Gastrocnemius medialis (tissue), 4 donors: ENCODE data around the gene SPATA2. TPM values are rescaled to one million over a fixed set of nuclear protein-coding genes. Genes with fewer than 3 reads are reported as not detected.

Experiments used
- ATAC-seq, 2 donors: fragments of 150-250 bp; one replicate each; pipeline ENCODE4 v1.9.1; 2016
- DNase-seq, 2 donors: peaks; one replicate each; pipeline ENCODE4 v3.0.0-alpha.2; 2019
- H3K27ac ChIP-seq, 4 donors: fragments of 200-600 bp; sonication (generic); 1 replicate in 1 of 4; 2 replicates in 3 of 4; pipeline ENCODE4 v1.5.1; 2016 to 2018; ENCODE audit warnings: mild to moderate bottlenecking in 2 of 4, moderate library complexity in 1 of 4
- H3K27me3 ChIP-seq, 3 donors: fragments of 200-600 bp; sonication (generic) in 2 of 3; 1 replicate in 1 of 3; 2 replicates in 2 of 3; pipeline versions ENCODE4 v1.5.1 to v1.6.0; 2016 to 2019; ENCODE audit warnings: mild to moderate bottlenecking in 1 of 3, moderate library complexity in 1 of 3
- H3K36me3 ChIP-seq, 2 donors: fragments of 200-600 bp; sonication (generic) in 1 of 2; one replicate each; pipeline ENCODE4 v1.5.1; 2017 to 2018
- H3K4me1 ChIP-seq, 2 donors: fragments of 200-600 bp; sonication (generic) in 1 of 2; one replicate each; pipeline ENCODE4 v1.5.1; 2016 to 2017; ENCODE audit warnings: mild to moderate bottlenecking in 2 of 2
- H3K4me3 ChIP-seq, 4 donors: fragments of 200-600 bp; sonication (generic) in 3 of 4; 1 replicate in 1 of 4; 2 replicates in 3 of 4; pipeline ENCODE4 v1.5.1; 2016 to 2019; ENCODE audit warnings: mild to moderate bottlenecking in 2 of 4
- H3K9me3 ChIP-seq, 3 donors: fragments of 200-600 bp; sonication (generic) in 2 of 3; 1 replicate in 1 of 3; 2 replicates in 2 of 3; pipeline ENCODE4 v1.5.1; 2016 to 2019
- CTCF ChIP-seq, 5 experiments: fragments of 450-650 bp in 3 of 5; fragments of 200-600 bp in 2 of 5; sonication (generic) in 2 of 5; IDR thresholded peaks in 4 of 5; conservative IDR thresholded peaks in 1 of 5; 1 replicate in 4 of 5; 2 replicates in 1 of 5; pipeline ENCODE4 v1.5.1; 2016 to 2019; ENCODE audit warnings: antibody characterized with exemption in 5 of 5, mild to moderate bottlenecking in 3 of 5, moderate library complexity in 3 of 5
- POLR2A ChIP-seq, 2 donors: fragments of 450-650 bp; IDR thresholded peaks; one replicate each; pipeline ENCODE4 v1.6.1; 2017; ENCODE audit warnings: antibody characterized with exemption in 2 of 2, mild to moderate bottlenecking in 2 of 2, moderate library complexity in 2 of 2
- in situ Hi-C, 4 donors: fragments of 200-750 bp; cut with MboI; loops; one replicate each; pipeline versions ENCODE4 v1.15.0 to v1.8.0; 2017; ENCODE audit warnings: low sequenced_read_pairs in 4 of 4
- intact Hi-C: fragments of 100-400 bp; cut with DNase I; formaldehyde crosslinking; loops from one replicate; pipeline ENCODE4 v1.15.1; 2023; ENCODE audit warnings: low total_unique reads
- total RNA-seq, 4 donors: library from RNA; depleted of rRNA; stranded (reverse); fragments of >200 nt; gene quantifications; one replicate each; pipeline versions ENCODE4 v1.1.0 to v1.2.3, GENCODE V29; 2016

Gene SPATA2
- total RNA-seq, 4 donors from 2014 or later, result 7.7 to 10.7 (median 9.7) TPM

GRCh38 chr20:49955167-49955566 is 39.8 kb upstream of the SPATA2 start:
- intact Hi-C loops, result no loop called here
- H3K4me3 ChIP-seq, result no peak overlapping the region
- DNase-seq (no peak), ATAC-seq (no peak)
- H3K27ac ChIP-seq, result peak overlapping the region in 1 of 4 donors; percentile 31
- no peak for TF ChIP-seq POLR2A (IDR thresholded peaks at IDR 0.05)
- no peak for TF ChIP-seq CTCF (IDR thresholded peaks at IDR 0.05 in 4 of 5, conservative IDR thresholded peaks at IDR 0.05 in 1 of 5)
- in situ Hi-C loops, result no loop called here
- no peaks in the 10 kb centered on the region for H3K4me1 ChIP-seq
- peaks cover 2 to 89% of the 10 kb centered on the region in 2 donors for H3K36me3 ChIP-seq
- no peaks in the 10 kb centered on the region for H3K27me3 ChIP-seq
- H3K9me3 ChIP-seq, result no peaks in the 10 kb centered on the region

DNA sequence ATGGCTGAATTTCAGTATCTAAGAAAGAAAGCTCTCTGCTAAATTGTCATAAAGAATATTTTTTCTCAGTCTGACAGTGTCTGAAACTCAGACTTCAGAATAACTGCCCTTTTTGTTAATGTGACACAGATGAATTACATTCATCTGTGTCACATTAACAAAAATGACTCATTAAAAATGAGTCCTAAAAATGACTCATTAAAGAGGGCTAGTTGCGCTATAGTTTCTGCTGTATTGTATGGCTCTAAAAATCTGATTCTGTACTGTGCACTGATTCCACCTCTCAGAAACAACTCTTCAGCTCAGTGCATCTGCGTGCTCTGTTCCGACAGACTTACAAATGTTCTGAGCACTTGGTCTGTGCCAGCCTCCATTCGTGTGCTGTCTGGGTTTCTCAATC is 35.8 kb upstream of the SPATA2 start:
- TF ChIP-seq CTCF (IDR thresholded peaks at IDR 0.05 in 4 of 5, conservative IDR thresholded peaks at IDR 0.05 in 1 of 5) (no peak), POLR2A (IDR thresholded peaks at IDR 0.05) (no peak)
- Histone ChIP-seq H3K36me3 (peaks cover 8 to 89% of the 10 kb centered on the region in 2 donors), H3K27me3 (no peaks in the 10 kb centered on the region), H3K9me3 (no peaks in the 10 kb centered on the region), H3K4me1 (no peaks in the 10 kb centered on the region), H3K4me3 (no peak overlapping the region), H3K27ac (no peak overlapping the region)
- intact Hi-C loops (no loop called here), in situ Hi-C loops (no loop called here)
- DNase-seq, result no peak
- ATAC-seq, result no peak

- Histone ChIP-seq H3K36me3 (peaks cover 10 to 90% of the 10 kb centered on the region in 2 donors), H3K27me3 (no peaks in the 10 kb centered on the region), H3K27ac (no peak overlapping the region), H3K4me1 (peaks cover 10% of the 10 kb centered on the region in 2 donors), H3K9me3 (no peaks in the 10 kb centered on the region), H3K4me3 (no peak overlapping the region)
- ATAC-seq, result no peak
- TF ChIP-seq POLR2A (IDR thresholded peaks at IDR 0.05), result no peak
- TF ChIP-seq CTCF (IDR thresholded peaks at IDR 0.05 in 4 of 5, conservative IDR thresholded peaks at IDR 0.05 in 1 of 5), result no peak
- in situ Hi-C loops, result no loop called here
- no peak for DNase-seq
- intact Hi-C loops, result no loop called here
Observed at GRCh38 chr20:49948809-49949507, 33.6 kb upstream of the SPATA2 start.

DNA sequence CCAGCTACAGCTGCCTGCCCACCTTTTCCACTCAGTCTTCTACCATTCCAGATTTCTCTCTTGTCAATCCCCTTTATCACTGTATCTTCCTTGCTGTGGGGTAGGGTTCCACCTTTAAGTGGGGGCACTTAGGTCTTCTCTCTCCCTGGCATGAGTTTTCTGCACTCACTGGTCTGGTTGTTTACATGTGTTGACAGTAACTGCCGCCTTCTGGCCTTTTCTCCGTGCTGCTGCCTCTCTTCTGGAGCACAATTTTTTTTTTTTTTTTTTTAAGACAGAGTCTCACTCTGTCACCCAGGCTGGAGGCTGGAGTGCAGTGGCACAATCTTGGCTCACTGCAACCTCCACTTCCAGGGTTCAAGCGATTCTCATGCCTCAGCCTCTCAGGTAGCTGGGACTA is 32.8 kb upstream of the SPATA2 start:
- in situ Hi-C loops, result no loop called here
- ATAC-seq, result no peak
- H3K4me1 ChIP-seq, result peaks cover 12% of the 10 kb centered on the region in 2 donors

More for the DNA sequence above, 32.8 kb upstream of the SPATA2 start:
- intact Hi-C loops, result no loop called here
- no peak for DNase-seq
- Histone ChIP-seq H3K9me3 (no peaks in the 10 kb centered on the region), H3K4me3 (no peak overlapping the region), H3K27me3 (no peaks in the 10 kb centered on the region), H3K36me3 (peaks cover 10 to 86% of the 10 kb centered on the region in 2 donors), H3K27ac (no peak overlapping the region)
- no peak for TF ChIP-seq CTCF (IDR thresholded peaks at IDR 0.05 in 4 of 5, conservative IDR thresholded peaks at IDR 0.05 in 1 of 5)
- TF ChIP-seq POLR2A (IDR thresholded peaks at IDR 0.05), result no peak
